ENCODE measurements around the gene EFHC2. TPM values are rescaled to one million over a fixed set of nuclear protein-coding genes. Genes with fewer than 3 reads are reported as not detected.

EFHC2 gene
- polyA plus RNA-seq, 1 of the 3 experiments (the other 2 are of a cell fraction): 0.03 TPM

DNA sequence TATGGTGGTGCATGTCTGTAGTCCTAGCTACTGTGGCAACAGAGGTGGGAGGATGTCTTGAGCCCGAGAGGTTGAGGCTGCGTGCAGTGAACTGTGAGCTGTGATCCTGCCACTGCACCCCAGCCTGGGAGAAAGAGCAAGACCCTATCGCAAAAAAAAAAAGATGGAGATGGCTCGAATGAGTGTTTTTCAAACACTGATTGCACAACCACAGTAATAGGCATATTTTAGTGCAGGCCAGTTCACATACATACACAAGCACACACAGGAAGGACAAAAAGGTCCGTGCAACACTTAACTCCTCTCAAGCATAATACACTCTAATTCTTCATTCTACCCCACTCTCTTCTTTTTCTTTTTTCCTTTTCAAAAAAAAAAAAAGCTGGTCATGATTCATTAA, 5.1 kb downstream of the EFHC2 start:
- H3K4me1 ChIP-seq (ENCODE audit: control insufficient read depth in 1 of 2, insufficient read depth in 2 of 2, low read depth in 1 of 2, low read length in 1 of 2): no peaks in the 10 kb centered on the region
- H2AFZ ChIP-seq (ENCODE audit: low read depth): no peak overlapping the region
- no peaks in the 10 kb centered on the region for H3K9me3 ChIP-seq
- ChIA-PET POLR2A (no interaction called here), CTCF (no interaction called here)
- no peak for DNase-seq
- no peaks in the 10 kb centered on the region for H3K36me3 ChIP-seq (replicated peaks in 1 of 2; ENCODE audit: control insufficient read depth in 1 of 2, insufficient read depth in 2 of 2, low read length in 1 of 2)
- H3K4me3 ChIP-seq (ENCODE audit: low read depth in 2 of 2, low read length in 1 of 2): no peak overlapping the region
- H3K79me2 ChIP-seq (ENCODE audit: insufficient read depth): no peaks in the 10 kb centered on the region
- no peaks in the 10 kb centered on the region for H3F3A ChIP-seq (replicated peaks; ENCODE audit: insufficient read depth)
- no peaks in the 10 kb centered on the region for H3K9me2 ChIP-seq
- peaks cover 6% of the 10 kb centered on the region for H3K27me3 ChIP-seq (ENCODE audit: insufficient read depth)
- TF ChIP-seq, protein P1, sequence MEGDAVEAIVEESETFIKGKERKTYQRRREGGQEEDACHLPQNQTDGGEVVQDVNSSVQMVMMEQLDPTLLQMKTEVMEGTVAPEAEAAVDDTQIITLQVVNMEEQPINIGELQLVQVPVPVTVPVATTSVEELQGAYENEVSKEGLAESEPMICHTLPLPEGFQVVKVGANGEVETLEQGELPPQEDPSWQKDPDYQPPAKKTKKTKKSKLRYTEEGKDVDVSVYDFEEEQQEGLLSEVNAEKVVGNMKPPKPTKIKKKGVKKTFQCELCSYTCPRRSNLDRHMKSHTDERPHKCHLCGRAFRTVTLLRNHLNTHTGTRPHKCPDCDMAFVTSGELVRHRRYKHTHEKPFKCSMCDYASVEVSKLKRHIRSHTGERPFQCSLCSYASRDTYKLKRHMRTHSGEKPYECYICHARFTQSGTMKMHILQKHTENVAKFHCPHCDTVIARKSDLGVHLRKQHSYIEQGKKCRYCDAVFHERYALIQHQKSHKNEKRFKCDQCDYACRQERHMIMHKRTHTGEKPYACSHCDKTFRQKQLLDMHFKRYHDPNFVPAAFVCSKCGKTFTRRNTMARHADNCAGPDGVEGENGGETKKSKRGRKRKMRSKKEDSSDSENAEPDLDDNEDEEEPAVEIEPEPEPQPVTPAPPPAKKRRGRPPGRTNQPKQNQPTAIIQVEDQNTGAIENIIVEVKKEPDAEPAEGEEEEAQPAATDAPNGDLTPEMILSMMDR (IDR thresholded peaks at IDR 0.05): no peak
- no peak for TF ChIP-seq RAD21 (IDR thresholded peaks at IDR 0.05; ENCODE audit: low read length)
- no peak for TF ChIP-seq FOSL2 (IDR thresholded peaks at IDR 0.05; ENCODE audit: borderline replicate concordance, low read depth)
- no peak for TF ChIP-seq POLR2AphosphoS5 (IDR thresholded peaks at IDR 0.05; ENCODE audit: low read depth, low read length)
- TF ChIP-seq, protein P2, sequence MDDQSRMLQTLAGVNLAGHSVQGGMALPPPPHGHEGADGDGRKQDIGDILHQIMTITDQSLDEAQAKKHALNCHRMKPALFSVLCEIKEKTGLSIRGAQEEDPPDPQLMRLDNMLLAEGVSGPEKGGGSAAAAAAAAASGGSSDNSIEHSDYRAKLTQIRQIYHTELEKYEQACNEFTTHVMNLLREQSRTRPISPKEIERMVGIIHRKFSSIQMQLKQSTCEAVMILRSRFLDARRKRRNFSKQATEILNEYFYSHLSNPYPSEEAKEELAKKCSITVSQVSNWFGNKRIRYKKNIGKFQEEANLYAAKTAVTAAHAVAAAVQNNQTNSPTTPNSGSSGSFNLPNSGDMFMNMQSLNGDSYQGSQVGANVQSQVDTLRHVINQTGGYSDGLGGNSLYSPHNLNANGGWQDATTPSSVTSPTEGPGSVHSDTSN (IDR thresholded peaks at IDR 0.05): no peak
- TF ChIP-seq, protein P3, sequence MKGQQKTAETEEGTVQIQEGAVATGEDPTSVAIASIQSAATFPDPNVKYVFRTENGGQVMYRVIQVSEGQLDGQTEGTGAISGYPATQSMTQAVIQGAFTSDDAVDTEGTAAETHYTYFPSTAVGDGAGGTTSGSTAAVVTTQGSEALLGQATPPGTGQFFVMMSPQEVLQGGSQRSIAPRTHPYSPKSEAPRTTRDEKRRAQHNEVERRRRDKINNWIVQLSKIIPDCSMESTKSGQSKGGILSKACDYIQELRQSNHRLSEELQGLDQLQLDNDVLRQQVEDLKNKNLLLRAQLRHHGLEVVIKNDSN (IDR thresholded peaks at IDR 0.05; ENCODE audit: borderline replicate concordance, low read depth): no peak
- TF ChIP-seq, protein P4, sequence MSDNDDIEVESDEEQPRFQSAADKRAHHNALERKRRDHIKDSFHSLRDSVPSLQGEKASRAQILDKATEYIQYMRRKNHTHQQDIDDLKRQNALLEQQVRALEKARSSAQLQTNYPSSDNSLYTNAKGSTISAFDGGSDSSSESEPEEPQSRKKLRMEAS (IDR thresholded peaks at IDR 0.05; ENCODE audit: low read depth): no peak
- no peak for TF ChIP-seq GATA2 (CRISPR knock-in tag; IDR thresholded peaks at IDR 0.05)
- TF ChIP-seq NRF1 (IDR thresholded peaks at IDR 0.05; ENCODE audit: low read depth, low read length): no peak
- TF ChIP-seq TCF12 (IDR thresholded peaks at IDR 0.05): no peak
- TF ChIP-seq, protein P5, sequence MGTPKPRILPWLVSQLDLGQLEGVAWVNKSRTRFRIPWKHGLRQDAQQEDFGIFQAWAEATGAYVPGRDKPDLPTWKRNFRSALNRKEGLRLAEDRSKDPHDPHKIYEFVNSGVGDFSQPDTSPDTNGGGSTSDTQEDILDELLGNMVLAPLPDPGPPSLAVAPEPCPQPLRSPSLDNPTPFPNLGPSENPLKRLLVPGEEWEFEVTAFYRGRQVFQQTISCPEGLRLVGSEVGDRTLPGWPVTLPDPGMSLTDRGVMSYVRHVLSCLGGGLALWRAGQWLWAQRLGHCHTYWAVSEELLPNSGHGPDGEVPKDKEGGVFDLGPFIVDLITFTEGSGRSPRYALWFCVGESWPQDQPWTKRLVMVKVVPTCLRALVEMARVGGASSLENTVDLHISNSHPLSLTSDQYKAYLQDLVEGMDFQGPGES (IDR thresholded peaks at IDR 0.05; ENCODE audit: low read depth, low read length): no peak
- TF ChIP-seq, protein P6, sequence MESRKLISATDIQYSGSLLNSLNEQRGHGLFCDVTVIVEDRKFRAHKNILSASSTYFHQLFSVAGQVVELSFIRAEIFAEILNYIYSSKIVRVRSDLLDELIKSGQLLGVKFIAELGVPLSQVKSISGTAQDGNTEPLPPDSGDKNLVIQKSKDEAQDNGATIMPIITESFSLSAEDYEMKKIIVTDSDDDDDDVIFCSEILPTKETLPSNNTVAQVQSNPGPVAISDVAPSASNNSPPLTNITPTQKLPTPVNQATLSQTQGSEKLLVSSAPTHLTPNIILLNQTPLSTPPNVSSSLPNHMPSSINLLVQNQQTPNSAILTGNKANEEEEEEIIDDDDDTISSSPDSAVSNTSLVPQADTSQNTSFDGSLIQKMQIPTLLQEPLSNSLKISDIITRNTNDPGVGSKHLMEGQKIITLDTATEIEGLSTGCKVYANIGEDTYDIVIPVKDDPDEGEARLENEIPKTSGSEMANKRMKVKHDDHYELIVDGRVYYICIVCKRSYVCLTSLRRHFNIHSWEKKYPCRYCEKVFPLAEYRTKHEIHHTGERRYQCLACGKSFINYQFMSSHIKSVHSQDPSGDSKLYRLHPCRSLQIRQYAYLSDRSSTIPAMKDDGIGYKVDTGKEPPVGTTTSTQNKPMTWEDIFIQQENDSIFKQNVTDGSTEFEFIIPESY (IDR thresholded peaks at IDR 0.05; ENCODE audit: borderline replicate concordance, low read depth): no peak
- TF ChIP-seq EZH2phosphoT487 (IDR thresholded peaks at IDR 0.05; ENCODE audit: borderline replicate concordance, low read depth): no peak
- TF ChIP-seq MEF2A (IDR thresholded peaks at IDR 0.05; ENCODE audit: borderline replicate concordance, low read depth): no peak
- TF ChIP-seq NFIC (IDR thresholded peaks at IDR 0.05; ENCODE audit: borderline replicate concordance): no peak
- no peak for TF ChIP-seq FOXJ3 (CRISPR knock-in tag; IDR thresholded peaks at IDR 0.05)
- TF ChIP-seq, protein P7, sequence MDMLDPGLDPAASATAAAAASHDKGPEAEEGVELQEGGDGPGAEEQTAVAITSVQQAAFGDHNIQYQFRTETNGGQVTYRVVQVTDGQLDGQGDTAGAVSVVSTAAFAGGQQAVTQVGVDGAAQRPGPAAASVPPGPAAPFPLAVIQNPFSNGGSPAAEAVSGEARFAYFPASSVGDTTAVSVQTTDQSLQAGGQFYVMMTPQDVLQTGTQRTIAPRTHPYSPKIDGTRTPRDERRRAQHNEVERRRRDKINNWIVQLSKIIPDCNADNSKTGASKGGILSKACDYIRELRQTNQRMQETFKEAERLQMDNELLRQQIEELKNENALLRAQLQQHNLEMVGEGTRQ (IDR thresholded peaks at IDR 0.05; ENCODE audit: borderline replicate concordance, low read depth, low read length): no peak
- 48% methylated on average over 5 of the region's 5 CpGs for WGBS (ENCODE audit: low lambda C conversion rate)
- no peaks in the 10 kb centered on the region for H4K20me1 ChIP-seq (ENCODE audit: insufficient read depth)
- no peak overlapping the region for H3K27ac ChIP-seq (ENCODE audit: low read depth in 2 of 2, low read length in 1 of 2)
- no peak overlapping the region for H3K4me2 ChIP-seq
- H3K9ac ChIP-seq: no peak overlapping the region

Measured in SK-N-SH (cell line).